ENCODE data around the gene SEC11A.

GRCh38 chr15:84666373-84666772 lies 49.6 kb downstream of the SEC11A start:
- no peak for TF ChIP-seq POLR2A (IDR thresholded peaks at IDR 0.05; ENCODE audit: low read depth, low read length)
- TF ChIP-seq TAF1 (IDR thresholded peaks at IDR 0.05; ENCODE audit: low read depth, low read length): no peak
- no peak for TF ChIP-seq POLR2AphosphoS5 (IDR thresholded peaks at IDR 0.05; ENCODE audit: low read depth, low read length)
- TF ChIP-seq SPI1 (IDR thresholded peaks at IDR 0.05; ENCODE audit: low read depth, low read length): no peak
- no peak for TF ChIP-seq POU2F2 (IDR thresholded peaks at IDR 0.05; ENCODE audit: low read depth, low read length)
- TF ChIP-seq PAX5 (IDR thresholded peaks at IDR 0.05; ENCODE audit: insufficient read depth, low read length, severe bottlenecking): no peak

All from GM12891 (cell line).